HCT116 (cell line): ENCODE data around the gene TES. TPM values are rescaled to one million over a fixed set of nuclear protein-coding genes. Genes with fewer than 3 reads are reported as not detected.

Experiments
- ATAC-seq: fragments of 200-7000 bp; cut with Tn5 transposase; 2 replicates; pipeline ENCODE4 v1.9.1; 2020; ENCODE audit warnings: mild to moderate bottlenecking, moderate library complexity
- BruUV-seq: library from RNA; stranded (reverse); fragments of 400-500 nt; replicated peaks from 2 replicates; lab custom pipeline; 2021; lab: Mats Ljungman, UMichigan
- CTCF ChIA-PET: fragments of 300-600 bp; sonication (Branson Sonifier 250); formaldehyde crosslinking; loops from one replicate; lab custom pipeline; 2021; ENCODE audit warnings: antibody characterized with exemption; lab: Charles Lee
- POLR2A ChIA-PET: fragments of 300-600, 350-600 bp; sonication (Branson Sonifier 250); formaldehyde crosslinking; loops from one replicate; lab custom pipeline; 2021; ENCODE audit warnings: antibody characterized with exemption; lab: Charles Lee
- RAD21 ChIA-PET, 2 experiments: fragments of 300-600 bp; sonication (Branson Sonifier 250); formaldehyde crosslinking; loops; one replicate each; lab custom pipeline; 2023; ENCODE audit warnings: low total read pairs in 2 of 2; ENCODE audit not compliant: uncharacterized antibody in 2 of 2, unreplicated experiment in 2 of 2, low non-redundant PET in 1 of 2; lab: Charles Lee
- DNase-seq: peaks from one replicate; pipeline ENCODE4 v3.0.0-alpha.2; 2010; ENCODE audit warnings: low read depth, low spot score
- H2AFZ ChIP-seq: fragments of 200-600 bp; shearing (Covaris generic), sonication (generic); 2 replicates; pipeline ENCODE4 v1.6.1; 2017; ENCODE audit warnings: low read depth, mixed run types, mixed read lengths, antibody characterized with exemption, low read length; ENCODE audit not compliant: poor library complexity, severe bottlenecking
- H3K27ac ChIP-seq: 2 replicates; pipeline ENCODE4 v1.5.1; 2012; ENCODE audit warnings: low read depth, low read length
- H3K27me3 ChIP-seq: fragments of 200-600 bp; sonication (generic); 2 replicates; pipeline ENCODE4 v1.6.1; 2016; ENCODE audit warnings: mixed run types, low read length, mixed read lengths; ENCODE audit not compliant: insufficient read depth
- H3K36me3 ChIP-seq, 2 experiments: fragments of 200-500 bp in 1 of 2; fragments of 200-600 bp in 1 of 2; sonication (Bioruptor generic) in 1 of 2; sonication (generic) in 1 of 2; 2 replicates each; pipeline versions ENCODE4 v1.5.1 to v1.6.1; 2014 to 2016; ENCODE audit warnings: low read length in 2 of 2, inconsistent platforms in 1 of 2, mixed read lengths in 1 of 2, mixed run types in 1 of 2; ENCODE audit not compliant: insufficient read depth in 2 of 2, control insufficient read depth in 1 of 2
- H3K4me1 ChIP-seq, 2 experiments: fragments of 200-600 bp in 1 of 2; sonication (generic) in 1 of 2; 2 replicates each; pipeline versions ENCODE4 v1.5.1 to v1.6.1; 2012 to 2017; ENCODE audit warnings: low read length in 2 of 2, inconsistent platforms in 1 of 2, mild to moderate bottlenecking in 1 of 2, mixed read lengths in 1 of 2, mixed run types in 1 of 2, moderate library complexity in 1 of 2; ENCODE audit not compliant: insufficient read depth in 2 of 2, control insufficient read depth in 1 of 2
- H3K4me2 ChIP-seq: fragments of 200-600 bp; sonication (generic); 2 replicates; pipeline ENCODE4 v1.6.1; 2017; ENCODE audit warnings: mixed run types, low read length, mixed read lengths
- H3K4me3 ChIP-seq, 2 experiments: fragments of 200-600 bp in 1 of 2; sonication (generic) in 1 of 2; replicated peaks in 1 of 2; 2 replicates each; pipeline ENCODE4 v1.5.1; 2011 to 2016; ENCODE audit warnings: low read length in 2 of 2, control low read depth in 1 of 2, low read depth in 1 of 2, mild to moderate bottlenecking in 1 of 2, mixed read lengths in 1 of 2, mixed run types in 1 of 2
- H3K79me2 ChIP-seq: fragments of 200-600 bp; sonication (generic); 2 replicates; pipeline ENCODE4 v1.6.1; 2017; ENCODE audit warnings: mild to moderate bottlenecking, mixed run types, low read length, moderate library complexity, mixed read lengths; ENCODE audit not compliant: insufficient read depth
- H3K9ac ChIP-seq: fragments of 200-600 bp; sonication (generic); 2 replicates; pipeline ENCODE4 v1.6.1; 2016; ENCODE audit warnings: low read length, mixed read lengths
- H3K9me2 ChIP-seq: fragments of 200-600 bp; sonication (generic), shearing (Covaris generic); 2 replicates; pipeline ENCODE4 v1.6.1; 2017; ENCODE audit warnings: mixed run types, mild to moderate bottlenecking, moderate library complexity; ENCODE audit not compliant: insufficient read depth
- H3K9me3 ChIP-seq, 2 experiments: fragments of 200-500 bp in 1 of 2; fragments of 200-600 bp in 1 of 2; sonication (Bioruptor generic) in 1 of 2; sonication (generic) in 1 of 2; 2 replicates each; pipeline ENCODE4 v1.6.1; 2014 to 2017; ENCODE audit warnings: low read length in 2 of 2, mixed read lengths in 2 of 2, inconsistent platforms in 1 of 2, low read depth in 1 of 2, mild to moderate bottlenecking in 1 of 2, mixed run types in 1 of 2, moderate library complexity in 1 of 2; ENCODE audit not compliant: control insufficient read depth in 1 of 2, insufficient read depth in 1 of 2
- H4K20me1 ChIP-seq: fragments of 200-600 bp; sonication (generic), shearing (Covaris generic); 2 replicates; pipeline ENCODE4 v1.6.1; 2017; ENCODE audit warnings: mixed run types, mild to moderate bottlenecking, moderate library complexity; ENCODE audit not compliant: insufficient read depth
- RAD21 ChIP-seq: IDR thresholded peaks from 2 replicates; pipeline ENCODE4 v1.6.1; 2012; ENCODE audit warnings: low read depth, mild to moderate bottlenecking
- TCF7L2 ChIP-seq: IDR thresholded peaks from 2 replicates; pipeline ENCODE4 v1.7.0; 2011; ENCODE audit warnings: borderline replicate concordance, inconsistent platforms; ENCODE audit not compliant: insufficient read depth, insufficient read length; ENCODE audit errors: extremely low read depth
- intact Hi-C: fragments of 100-400 bp; cut with micrococcal nuclease; formaldehyde crosslinking; loops from 2 replicates; pipeline ENCODE4 v1.10.0; 2022
- total RNA-seq: library from RNA; stranded (reverse); gene quantifications from one replicate; pipeline ENCODE4 v1.2.1, GENCODE V29; 2021; ENCODE audit not compliant: unreplicated experiment
- TF ChIP-seq, protein P1 (sequence below), 3 experiments: fragments of 200-600 bp in 1 of 3; sonication (generic) in 1 of 3; IDR thresholded peaks in 2 of 3; conservative IDR thresholded peaks in 1 of 3; 2 replicates each; pipeline ENCODE4 v1.5.1; 2012 to 2017; ENCODE audit warnings: low read depth in 2 of 3, low read length in 2 of 3, antibody characterized with exemption in 1 of 3, borderline replicate concordance in 1 of 3, control low read depth in 1 of 3, mild to moderate bottlenecking in 1 of 3, mixed read lengths in 1 of 3, mixed run types in 1 of 3, moderate library complexity in 1 of 3; ENCODE audit not compliant: insufficient read depth in 1 of 3
- TF ChIP-seq, protein P2 (sequence below): IDR thresholded peaks from 2 replicates; pipeline ENCODE4 v1.6.1; 2012; ENCODE audit warnings: low read depth

Gene TES
- total RNA-seq, 1 experiment from 2014 or later, result 129 TPM

DNA sequence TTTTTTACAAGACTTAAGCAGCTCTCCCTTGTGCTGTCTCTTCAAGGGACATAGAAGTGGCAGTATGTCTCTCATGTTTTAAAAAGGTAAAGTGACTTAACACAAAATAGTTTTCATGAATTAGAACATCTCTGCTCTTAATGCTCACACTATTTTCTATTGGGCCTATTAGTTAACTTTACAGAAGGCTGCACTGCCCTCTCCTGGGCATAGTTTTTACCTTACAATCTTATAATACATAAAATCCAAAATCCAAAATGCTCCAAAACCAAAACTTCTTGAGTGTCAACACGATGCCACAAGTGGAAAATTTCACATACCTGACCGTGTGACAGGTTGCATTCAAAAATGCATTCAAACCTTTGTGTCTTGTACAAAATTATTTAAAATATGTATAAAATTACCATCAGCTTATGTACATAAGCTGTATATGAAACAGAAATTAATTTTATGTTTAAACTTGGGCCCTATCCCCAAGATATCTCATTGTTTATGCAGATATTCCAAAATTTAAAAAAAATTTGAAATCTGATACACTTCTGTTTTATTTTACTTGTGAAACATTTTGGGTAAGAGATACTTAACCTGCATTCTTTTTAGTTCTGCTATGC, 25.8 kb downstream of the TES start:
- H3K4me1 ChIP-seq, result peaks cover 7 to 15% of the 10 kb centered on the region in 2 experiments; a peak in 2 of 4 replicates
- no peak overlapping the region; the same call in 1 of the 2 replicates for H3K27ac ChIP-seq
- H3K9me3 ChIP-seq, result no peaks in the 10 kb centered on the region
- 0 out of 2 replicates have a peak, but pooled peaks cover 3% of the 10 kb centered on the region for H4K20me1 ChIP-seq
- peak; percentile 70 for TF ChIP-seq RAD21
- TF ChIP-seq, protein P1, sequence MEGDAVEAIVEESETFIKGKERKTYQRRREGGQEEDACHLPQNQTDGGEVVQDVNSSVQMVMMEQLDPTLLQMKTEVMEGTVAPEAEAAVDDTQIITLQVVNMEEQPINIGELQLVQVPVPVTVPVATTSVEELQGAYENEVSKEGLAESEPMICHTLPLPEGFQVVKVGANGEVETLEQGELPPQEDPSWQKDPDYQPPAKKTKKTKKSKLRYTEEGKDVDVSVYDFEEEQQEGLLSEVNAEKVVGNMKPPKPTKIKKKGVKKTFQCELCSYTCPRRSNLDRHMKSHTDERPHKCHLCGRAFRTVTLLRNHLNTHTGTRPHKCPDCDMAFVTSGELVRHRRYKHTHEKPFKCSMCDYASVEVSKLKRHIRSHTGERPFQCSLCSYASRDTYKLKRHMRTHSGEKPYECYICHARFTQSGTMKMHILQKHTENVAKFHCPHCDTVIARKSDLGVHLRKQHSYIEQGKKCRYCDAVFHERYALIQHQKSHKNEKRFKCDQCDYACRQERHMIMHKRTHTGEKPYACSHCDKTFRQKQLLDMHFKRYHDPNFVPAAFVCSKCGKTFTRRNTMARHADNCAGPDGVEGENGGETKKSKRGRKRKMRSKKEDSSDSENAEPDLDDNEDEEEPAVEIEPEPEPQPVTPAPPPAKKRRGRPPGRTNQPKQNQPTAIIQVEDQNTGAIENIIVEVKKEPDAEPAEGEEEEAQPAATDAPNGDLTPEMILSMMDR (IDR thresholded peaks at IDR 0.05 in 2 of 3, conservative IDR thresholded peaks at IDR 0.05 in 1 of 3; ENCODE audit: borderline replicate concordance in 1 of 3, insufficient read depth in 1 of 3, low read depth in 2 of 3, low read length in 2 of 3), result peak; percentile 35 to 60 (median 54); a peak in 4 of 6 replicates
- TF ChIP-seq, protein P2, sequence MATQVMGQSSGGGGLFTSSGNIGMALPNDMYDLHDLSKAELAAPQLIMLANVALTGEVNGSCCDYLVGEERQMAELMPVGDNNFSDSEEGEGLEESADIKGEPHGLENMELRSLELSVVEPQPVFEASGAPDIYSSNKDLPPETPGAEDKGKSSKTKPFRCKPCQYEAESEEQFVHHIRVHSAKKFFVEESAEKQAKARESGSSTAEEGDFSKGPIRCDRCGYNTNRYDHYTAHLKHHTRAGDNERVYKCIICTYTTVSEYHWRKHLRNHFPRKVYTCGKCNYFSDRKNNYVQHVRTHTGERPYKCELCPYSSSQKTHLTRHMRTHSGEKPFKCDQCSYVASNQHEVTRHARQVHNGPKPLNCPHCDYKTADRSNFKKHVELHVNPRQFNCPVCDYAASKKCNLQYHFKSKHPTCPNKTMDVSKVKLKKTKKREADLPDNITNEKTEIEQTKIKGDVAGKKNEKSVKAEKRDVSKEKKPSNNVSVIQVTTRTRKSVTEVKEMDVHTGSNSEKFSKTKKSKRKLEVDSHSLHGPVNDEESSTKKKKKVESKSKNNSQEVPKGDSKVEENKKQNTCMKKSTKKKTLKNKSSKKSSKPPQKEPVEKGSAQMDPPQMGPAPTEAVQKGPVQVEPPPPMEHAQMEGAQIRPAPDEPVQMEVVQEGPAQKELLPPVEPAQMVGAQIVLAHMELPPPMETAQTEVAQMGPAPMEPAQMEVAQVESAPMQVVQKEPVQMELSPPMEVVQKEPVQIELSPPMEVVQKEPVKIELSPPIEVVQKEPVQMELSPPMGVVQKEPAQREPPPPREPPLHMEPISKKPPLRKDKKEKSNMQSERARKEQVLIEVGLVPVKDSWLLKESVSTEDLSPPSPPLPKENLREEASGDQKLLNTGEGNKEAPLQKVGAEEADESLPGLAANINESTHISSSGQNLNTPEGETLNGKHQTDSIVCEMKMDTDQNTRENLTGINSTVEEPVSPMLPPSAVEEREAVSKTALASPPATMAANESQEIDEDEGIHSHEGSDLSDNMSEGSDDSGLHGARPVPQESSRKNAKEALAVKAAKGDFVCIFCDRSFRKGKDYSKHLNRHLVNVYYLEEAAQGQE, result no peak
- no peak for TF ChIP-seq TCF7L2
- TF ChIP-seq, all 23 proteins: peak for 2
- ChIA-PET RAD21 (interaction anchor here (0.7 to 1.5 kb wide), 3 partner anchors 19 to 56 kb away, joined by 3 to 8 read pairs (median 6); no protein-coding TSS in a partner anchor), POLR2A (interaction anchor here (1.3 kb wide), 1 partner anchor 56 kb away, joined by 6 read pairs; no protein-coding TSS in a partner anchor), CTCF (interaction anchor here (0.8 to 3.1 kb wide), 10 partner anchors 13 to 392 kb away, joined by 3 to 71 read pairs (median 4); partner anchors contain the start of gene TES)
- Histone ChIP-seq H3K4me2 (no peak overlapping the region), H3K4me3 (no peak overlapping the region), H3K79me2 (peaks cover 97% of the 10 kb centered on the region), H3K9me2 (no peaks in the 10 kb centered on the region), H2AFZ (no peak overlapping the region), H3K9ac (no peak overlapping the region), H3K27me3 (no peaks in the 10 kb centered on the region), H3K36me3 (peaks cover 8 to 23% of the 10 kb centered on the region in 2 experiments; a peak in 3 of 4 replicates)
- DNase-seq (no peak), ATAC-seq (peak; percentile 63)
- intact Hi-C loops, result loop anchor here (1.0 kb wide), 1 partner anchor 56 kb away; no protein-coding TSS in a partner anchor
- no TSS peak for BruUV-seq
